ENCODE measurements around the gene OBSL1.

The OBSL1 gene

DNA sequence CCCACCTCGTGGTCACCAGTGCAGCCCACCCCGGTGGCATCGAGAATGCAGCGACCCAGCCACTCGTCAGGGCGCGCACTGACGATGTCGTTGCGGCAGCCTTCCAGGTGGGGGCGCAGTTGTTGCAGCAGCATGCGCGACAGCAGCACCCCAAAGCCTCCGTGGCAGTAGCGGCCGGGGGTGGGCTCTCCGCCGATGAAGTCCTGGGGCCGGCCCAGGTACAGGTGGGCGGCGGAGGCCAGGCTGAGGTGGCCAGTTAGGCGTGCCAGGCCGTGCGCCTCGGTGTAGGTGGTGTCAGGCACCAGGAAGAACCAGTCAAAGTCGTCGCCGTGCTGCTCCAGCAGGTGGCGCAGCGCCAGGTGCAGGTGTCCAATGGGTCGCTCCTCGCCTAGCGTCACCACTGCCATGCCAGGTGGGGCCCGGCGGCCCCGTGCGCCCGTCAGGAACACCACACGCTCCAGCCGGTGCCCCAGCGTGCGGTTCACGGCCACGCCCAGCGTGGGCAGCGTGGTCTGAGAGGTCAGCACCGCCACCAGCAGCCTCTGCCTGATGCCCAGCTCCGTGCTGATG lies 29.6 kb downstream of the OBSL1 start:
- peak overlapping the region; percentile 93; the same call in 1 of the 2 replicates for H3K27ac ChIP-seq
- no peak for TF ChIP-seq ZFX (IDR thresholded peaks at IDR 0.05; ENCODE audit: borderline replicate concordance)
- TF ChIP-seq, protein P1, sequence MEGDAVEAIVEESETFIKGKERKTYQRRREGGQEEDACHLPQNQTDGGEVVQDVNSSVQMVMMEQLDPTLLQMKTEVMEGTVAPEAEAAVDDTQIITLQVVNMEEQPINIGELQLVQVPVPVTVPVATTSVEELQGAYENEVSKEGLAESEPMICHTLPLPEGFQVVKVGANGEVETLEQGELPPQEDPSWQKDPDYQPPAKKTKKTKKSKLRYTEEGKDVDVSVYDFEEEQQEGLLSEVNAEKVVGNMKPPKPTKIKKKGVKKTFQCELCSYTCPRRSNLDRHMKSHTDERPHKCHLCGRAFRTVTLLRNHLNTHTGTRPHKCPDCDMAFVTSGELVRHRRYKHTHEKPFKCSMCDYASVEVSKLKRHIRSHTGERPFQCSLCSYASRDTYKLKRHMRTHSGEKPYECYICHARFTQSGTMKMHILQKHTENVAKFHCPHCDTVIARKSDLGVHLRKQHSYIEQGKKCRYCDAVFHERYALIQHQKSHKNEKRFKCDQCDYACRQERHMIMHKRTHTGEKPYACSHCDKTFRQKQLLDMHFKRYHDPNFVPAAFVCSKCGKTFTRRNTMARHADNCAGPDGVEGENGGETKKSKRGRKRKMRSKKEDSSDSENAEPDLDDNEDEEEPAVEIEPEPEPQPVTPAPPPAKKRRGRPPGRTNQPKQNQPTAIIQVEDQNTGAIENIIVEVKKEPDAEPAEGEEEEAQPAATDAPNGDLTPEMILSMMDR (IDR thresholded peaks at IDR 0.05), result peak; percentile 100

- no peak for TF ChIP-seq ZFX (IDR thresholded peaks at IDR 0.05; ENCODE audit: borderline replicate concordance)
- TF ChIP-seq, protein P1 (IDR thresholded peaks at IDR 0.05), result no peak
- no peak overlapping the region for H3K27ac ChIP-seq
Measured at GRCh38 chr2:219540784-219541504, 30.4 kb downstream of the OBSL1 start.

GRCh38 chr2:219539926-219540678 lies 31.2 kb downstream of the OBSL1 start:
- no peak for TF ChIP-seq ZFX (IDR thresholded peaks at IDR 0.05; ENCODE audit: borderline replicate concordance)
- TF ChIP-seq, protein P1 (IDR thresholded peaks at IDR 0.05), result no peak
- H3K27ac ChIP-seq, result no peak overlapping the region

DNA sequence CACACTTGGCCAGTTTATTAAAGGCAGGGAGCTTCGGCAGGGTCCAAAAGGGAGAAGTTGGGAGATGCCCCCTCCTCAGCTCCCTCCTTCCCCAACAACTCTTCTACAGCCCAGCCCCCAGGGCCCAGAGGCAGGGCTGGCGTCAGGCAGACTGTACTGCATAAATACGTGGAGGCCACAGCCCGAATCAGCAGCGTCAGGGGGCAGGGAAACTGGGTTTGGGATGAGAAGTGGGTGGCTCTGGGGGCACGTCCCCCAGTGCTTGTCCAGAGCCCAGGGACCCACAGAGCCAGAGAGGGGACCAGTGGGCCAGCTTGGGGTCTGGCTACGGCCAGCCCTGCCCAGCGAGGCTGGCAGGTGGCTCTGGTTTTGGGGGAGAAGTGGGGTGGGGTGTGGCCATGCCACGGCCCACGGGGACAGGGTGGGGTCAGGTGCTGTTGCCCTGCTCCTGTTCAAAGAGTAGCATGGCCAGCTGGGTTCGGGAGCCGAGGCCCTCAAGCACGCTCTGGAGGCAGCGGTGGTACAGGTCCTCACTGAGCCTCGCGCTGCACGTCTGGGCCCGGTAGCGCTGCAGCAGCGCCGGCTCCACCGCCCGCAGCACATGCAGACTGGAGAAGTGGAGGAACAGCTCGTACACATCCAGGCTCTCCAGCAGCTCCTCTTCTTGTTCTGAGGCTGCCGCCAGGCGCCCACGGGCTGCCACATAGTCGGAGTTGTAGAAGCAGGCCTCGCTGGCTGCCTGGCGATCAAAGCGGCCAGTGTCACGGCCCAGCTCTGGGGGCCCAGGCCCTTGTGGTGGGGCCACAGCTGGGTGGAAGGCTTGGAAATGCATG lies 32.2 kb downstream of the OBSL1 start:
- H3K27ac ChIP-seq, result no peak overlapping the region
- TF ChIP-seq, protein P1 (IDR thresholded peaks at IDR 0.05), result no peak
- TF ChIP-seq ZFX (IDR thresholded peaks at IDR 0.05; ENCODE audit: borderline replicate concordance), result no peak

- no peak for TF ChIP-seq ZFX (IDR thresholded peaks at IDR 0.05; ENCODE audit: borderline replicate concordance)
- TF ChIP-seq, protein P1 (IDR thresholded peaks at IDR 0.05), result no peak
- no peak overlapping the region for H3K27ac ChIP-seq
Measured at GRCh38 chr2:219538504-219538951, 32.8 kb downstream of the OBSL1 start.

DNA sequence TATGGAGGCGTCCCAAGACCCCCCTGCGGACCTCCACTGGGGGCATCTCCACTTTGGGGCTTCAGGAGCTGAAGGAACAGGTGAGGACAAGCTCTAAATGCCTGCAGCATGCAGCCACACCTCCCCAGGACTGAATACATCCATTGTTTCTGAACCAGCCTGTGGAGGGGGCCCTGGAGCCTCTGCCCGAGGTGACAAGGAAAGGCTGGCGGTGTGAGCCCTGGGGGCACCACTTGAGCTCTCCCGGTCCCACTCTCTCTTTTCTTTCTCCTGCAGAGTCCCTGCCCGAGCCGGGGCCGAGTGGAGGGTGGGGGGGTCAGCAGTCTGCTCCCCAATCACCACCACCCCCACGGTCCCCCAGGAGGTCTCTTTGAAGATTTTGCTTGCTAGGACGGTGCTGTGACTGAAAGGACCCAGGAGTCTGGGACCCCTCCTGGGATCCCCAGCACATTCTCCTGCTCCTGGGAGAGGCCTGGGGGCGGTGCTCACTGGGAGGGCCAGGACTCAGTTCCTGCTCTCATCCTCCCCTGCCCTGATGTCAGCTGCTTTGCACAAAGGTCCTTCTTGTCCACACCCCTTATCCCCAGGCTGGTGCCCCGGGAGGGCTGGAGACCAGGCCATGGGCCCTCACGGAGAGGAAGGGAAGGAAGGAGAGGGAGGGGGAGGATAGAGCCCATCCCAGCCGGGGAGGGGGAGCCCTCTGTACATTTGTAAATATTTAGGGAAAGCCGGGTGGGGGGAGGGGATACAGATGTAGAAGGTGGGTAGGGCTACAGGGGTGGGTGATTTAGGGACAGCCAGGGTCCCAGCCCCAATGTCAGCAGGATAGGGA lies 33.5 kb downstream of the OBSL1 start:
- TF ChIP-seq, protein P1 (IDR thresholded peaks at IDR 0.05), result 0 out of 2 replicates have a peak, but pooled peaks have one; percentile 14
- no peak for TF ChIP-seq ZFX (IDR thresholded peaks at IDR 0.05; ENCODE audit: borderline replicate concordance)

More for the DNA sequence above, 33.5 kb downstream of the OBSL1 start:
- H3K27ac ChIP-seq, result no peak overlapping the region
